Sigmoid colon (tissue), 7 donors: ENCODE data around the gene ACOT13. TPM values are rescaled to one million over a fixed set of nuclear protein-coding genes. Genes with fewer than 3 reads are reported as not detected.

ENCODE experiments used
- DNase-seq: peaks from one replicate; pipeline ENCODE4 v3.0.0-alpha.2; 2019
- H3K27ac ChIP-seq, 4 donors: fragments of 200-600 bp; sonication (generic); one replicate each; pipeline ENCODE4 v1.5.1; 2016 to 2019; ENCODE audit warnings: mild to moderate bottlenecking in 1 of 4
- H3K27me3 ChIP-seq, 3 donors: fragments of 200-600 bp; sonication (generic); one replicate each; pipeline ENCODE4 v1.5.1; 2019; ENCODE audit warnings: mild to moderate bottlenecking in 1 of 3
- H3K36me3 ChIP-seq, 4 donors: fragments of 200-600 bp; sonication (generic); one replicate each; pipeline ENCODE4 v1.5.1; 2016 to 2019
- H3K4me1 ChIP-seq, 4 donors: fragments of 200-600 bp; sonication (generic); one replicate each; pipeline ENCODE4 v1.5.1; 2017 to 2019
- H3K4me3 ChIP-seq, 4 donors: fragments of 200-600 bp; sonication (generic); one replicate each; pipeline ENCODE4 v1.5.1; 2017 to 2019; ENCODE audit warnings: mild to moderate bottlenecking in 2 of 4, moderate library complexity in 1 of 4
- H3K9me3 ChIP-seq, 4 donors: fragments of 200-600 bp in 3 of 4; sonication (generic) in 3 of 4; one replicate each; pipeline versions ENCODE4 v1.5.1 to v1.6.1; 2013 to 2019
- CTCF ChIP-seq, 4 experiments: fragments of 450-650 bp in 3 of 4; fragments of 200-600 bp in 1 of 4; IDR thresholded peaks; one replicate each; pipeline ENCODE4 v1.5.1; 2016 to 2019; ENCODE audit warnings: antibody characterized with exemption in 4 of 4, mild to moderate bottlenecking in 3 of 4, moderate library complexity in 2 of 4
- EP300 ChIP-seq, 4 donors: sonication (generic); formaldehyde crosslinking; IDR thresholded peaks; one replicate each; pipeline ENCODE4 v1.6.1; 2017; ENCODE audit warnings: antibody characterized with exemption in 4 of 4
- POLR2A ChIP-seq, 2 donors: fragments of 450-650 bp; IDR thresholded peaks; one replicate each; pipeline ENCODE4 v1.6.1; 2016; ENCODE audit warnings: antibody characterized with exemption in 2 of 2, mild to moderate bottlenecking in 2 of 2, moderate library complexity in 2 of 2
- POLR2AphosphoS5 ChIP-seq, 4 donors: sonication (generic); formaldehyde crosslinking; IDR thresholded peaks; one replicate each; pipeline ENCODE4 v1.6.1; 2017; ENCODE audit warnings: antibody characterized with exemption in 4 of 4
- WGBS, 2 donors: extraction: QIAGEN DNeasy Blood & Tissue Kit; methylation state at CpG; one replicate each; pipeline ENCODE4 v1.1.7; 2013; 5-methylcytosine and 5-hydroxymethylcytosine counted together
- intact Hi-C: fragments of 100-400 bp; cut with DNase I; formaldehyde crosslinking; loops from one replicate; pipeline ENCODE4 v1.15.1; 2023
- polyA plus RNA-seq, 3 donors: library from polyadenylated mRNA; stranded (reverse); fragments of 200-250 nt; gene quantifications; one replicate each; pipeline ENCODE4 v1.2.3, GENCODE V29; 2013
- total RNA-seq, 4 donors: library from RNA; depleted of rRNA; stranded (reverse); fragments of >200 nt; gene quantifications; one replicate each; pipeline ENCODE4 v1.1.0, GENCODE V29; 2016
- donor health status: healthy with polysubstance abuse.
- donor health status: Bipolar disorder and iron deficiency.
- donor health status: healthy.

Gene ACOT13
- total and polyA plus RNA-seq, 7 donors = 5.3 to 48.6 (median 11.8) TPM

GRCh38 chr6:24642061-24642460, 24.8 kb upstream of the ACOT13 start:
- Histone ChIP-seq H3K27me3 (peaks cover 0 to 16% (median 0%) of the 10 kb centered on the region in 3 donors), H3K9me3 (peaks cover 0 to 2% (median 0%) of the 10 kb centered on the region in 4 donors), H3K4me3 (no peak overlapping the region), H3K36me3 (no peaks in the 10 kb centered on the region), H3K27ac (no peak overlapping the region), H3K4me1 (peaks cover 0 to 7% (median 2%) of the 10 kb centered on the region in 4 donors)
- TF ChIP-seq CTCF (IDR thresholded peaks at IDR 0.05) (no peak), POLR2AphosphoS5 (IDR thresholded peaks at IDR 0.05) (no peak), POLR2A (IDR thresholded peaks at IDR 0.05) (no peak), EP300 (IDR thresholded peaks at IDR 0.05) (no peak)
- DNase-seq = no peak
- intact Hi-C loops = no loop called here

- WGBS, 2 donors = 24 to 68% methylated on average over 7 of the region's 7 CpGs
These were observed 23.0 kb upstream of the ACOT13 start for GRCh38 chr6:24643920-24644319.

GRCh38 chr6:24644377-24644776, 22.5 kb upstream of the ACOT13 start:
- WGBS, 2 donors = 56 to 77% methylated on average over 4 of the region's 4 CpGs
- TF ChIP-seq EP300 (IDR thresholded peaks at IDR 0.05) (no peak), CTCF (IDR thresholded peaks at IDR 0.05) (no peak), POLR2A (IDR thresholded peaks at IDR 0.05) (no peak), POLR2AphosphoS5 (IDR thresholded peaks at IDR 0.05) (no peak)
- DNase-seq = no peak
- no peaks in the 10 kb centered on the region for H3K9me3 ChIP-seq
- no peaks in the 10 kb centered on the region for H3K36me3 ChIP-seq
- H3K4me3 ChIP-seq = no peak overlapping the region
- intact Hi-C loops = no loop called here
- peaks cover 0 to 16% (median 0%) of the 10 kb centered on the region in 3 donors for H3K27me3 ChIP-seq
- peaks cover 0 to 7% (median 2%) of the 10 kb centered on the region in 4 donors for H3K4me1 ChIP-seq
- no peak overlapping the region for H3K27ac ChIP-seq

More at GRCh38 chr6:24643920-24644319, 23.0 kb upstream of the ACOT13 start:
- H3K4me3 ChIP-seq = no peak overlapping the region
- TF ChIP-seq POLR2AphosphoS5 (IDR thresholded peaks at IDR 0.05) (no peak), POLR2A (IDR thresholded peaks at IDR 0.05) (no peak), CTCF (IDR thresholded peaks at IDR 0.05) (no peak)
- H3K36me3 ChIP-seq = no peaks in the 10 kb centered on the region
- intact Hi-C loops = no loop called here
- peaks cover 0 to 16% (median 0%) of the 10 kb centered on the region in 3 donors for H3K27me3 ChIP-seq
- no peak for DNase-seq
- no peaks in the 10 kb centered on the region for H3K9me3 ChIP-seq
- no peak overlapping the region for H3K27ac ChIP-seq
- peaks cover 0 to 7% (median 2%) of the 10 kb centered on the region in 4 donors for H3K4me1 ChIP-seq

GRCh38 chr6:24646771-24647170, 20.1 kb upstream of the ACOT13 start:
- intact Hi-C loops = no loop called here
- 27 to 74% methylated on average over 8 of the region's 8 CpGs for WGBS, 2 donors
- peaks cover 6 to 23% (median 10%) of the 10 kb centered on the region in 4 donors for H3K36me3 ChIP-seq

More at GRCh38 chr6:24646771-24647170, 20.1 kb upstream of the ACOT13 start:
- Histone ChIP-seq H3K4me1 (peaks cover 0 to 7% (median 2%) of the 10 kb centered on the region in 4 donors), H3K27me3 (peaks cover 0 to 16% (median 0%) of the 10 kb centered on the region in 3 donors), H3K27ac (no peak overlapping the region), H3K4me3 (no peak overlapping the region), H3K9me3 (no peaks in the 10 kb centered on the region)
- TF ChIP-seq POLR2A (IDR thresholded peaks at IDR 0.05) = no peak
- no peak for TF ChIP-seq CTCF (IDR thresholded peaks at IDR 0.05)
- no peak for TF ChIP-seq POLR2AphosphoS5 (IDR thresholded peaks at IDR 0.05)
- no peak for TF ChIP-seq EP300 (IDR thresholded peaks at IDR 0.05)
- DNase-seq = no peak
